H1 (cell line): ENCODE data around the gene MBLAC1. TPM values are rescaled to one million over a fixed set of nuclear protein-coding genes. Genes with fewer than 3 reads are reported as not detected.
A peak's percentile ranks its signal among the peaks of the same experiment; 100 is the strongest.

Experiments
- CTCF ChIA-PET: fragments of 300-600 bp; sonication (Branson Sonifier 250); formaldehyde crosslinking; loops from one replicate; lab custom pipeline; 2021; ENCODE audit not compliant: partially characterized antibody; lab: Charles Lee
- POLR2A ChIA-PET: fragments of 300-600 bp; sonication (Branson Sonifier 250); formaldehyde crosslinking; loops from one replicate; lab custom pipeline; 2021; ENCODE audit warnings: inconsistent platforms; ENCODE audit not compliant: partially characterized antibody; lab: Charles Lee
- DNase-seq, 2 experiments: peaks; one replicate each; pipeline versions ENCODE4 v3.0.0 to v3.0.0-alpha.2; 2010 to 2022; ENCODE audit warnings: low spot score in 2 of 2, low read depth in 1 of 2, mixed read lengths in 1 of 2
- FAIRE-seq: peaks from 2 replicates; lab custom pipeline; 2011; peaks lifted over from hg19 to GRCh38; lab: Jason Lieb, UNC
- H2AFZ ChIP-seq: 2 replicates; pipeline ENCODE4 v1.8.1; 2012; ENCODE audit warnings: low read length, inconsistent platforms
- H2AK5ac ChIP-seq: 2 replicates; pipeline ENCODE4 v1.6.1; 2013; ENCODE audit warnings: low read depth, low read length
- H2BK120ac ChIP-seq: replicated peaks from 2 replicates; pipeline ENCODE3; 2013; ENCODE audit warnings: low read depth, low read length, inconsistent platforms
- H2BK12ac ChIP-seq: 2 replicates; pipeline ENCODE4 v1.6.1; 2013; ENCODE audit warnings: low read depth, low read length
- H2BK15ac ChIP-seq: 2 replicates; pipeline ENCODE4 v1.6.1; 2013; ENCODE audit warnings: low read length
- H2BK20ac ChIP-seq: 2 replicates; pipeline ENCODE4 v1.6.1; 2013; ENCODE audit warnings: low read length
- H2BK5ac ChIP-seq: 2 replicates; pipeline ENCODE4 v1.6.1; 2013; ENCODE audit warnings: low read depth, low read length
- H3K14ac ChIP-seq: 2 replicates; pipeline ENCODE4 v1.6.1; 2013; ENCODE audit warnings: inconsistent platforms; ENCODE audit not compliant: insufficient read length
- H3K18ac ChIP-seq: 2 replicates; pipeline ENCODE4 v1.6.1; 2013; ENCODE audit warnings: low read length; ENCODE audit errors: extremely low read depth
- H3K23ac ChIP-seq: 2 replicates; pipeline ENCODE4 v1.6.1; 2013; ENCODE audit warnings: inconsistent platforms; ENCODE audit not compliant: insufficient read length
- H3K23me2 ChIP-seq: 2 replicates; pipeline ENCODE4 v1.6.1; 2013; ENCODE audit warnings: low read depth, low read length
- H3K27ac ChIP-seq: 2 replicates; pipeline ENCODE4 v1.6.1; 2011; ENCODE audit warnings: low read depth, low read length, inconsistent platforms
- H3K27me3 ChIP-seq, 4 experiments: replicated peaks in 1 of 4; 1 replicate in 1 of 4; 2 replicates in 3 of 4; pipeline versions ENCODE4 v1.6.1 to v1.8.1; 2011 to 2013; ENCODE audit warnings: low read length in 3 of 4, mild to moderate bottlenecking in 3 of 4, inconsistent platforms in 2 of 4, mixed read lengths in 2 of 4, moderate library complexity in 1 of 4; ENCODE audit not compliant: control insufficient read depth in 3 of 4, insufficient read depth in 3 of 4; ENCODE audit errors: extremely low read depth in 1 of 4
- H3K36me3 ChIP-seq, 4 experiments: 2 replicates each; pipeline versions ENCODE4 v1.6.1 to v1.8.1; 2011 to 2013; ENCODE audit warnings: mild to moderate bottlenecking in 4 of 4, low read length in 3 of 4, moderate library complexity in 2 of 4, control low read depth in 1 of 4, inconsistent platforms in 1 of 4; ENCODE audit not compliant: insufficient read depth in 4 of 4, control insufficient read depth in 2 of 4
- H3K4ac ChIP-seq: replicated peaks from 2 replicates; pipeline ENCODE3; 2013; ENCODE audit warnings: low read length, low read depth, mixed read lengths, inconsistent platforms; ENCODE audit not compliant: insufficient read length
- H3K4me1 ChIP-seq, 4 experiments: replicated peaks in 1 of 4; 1 replicate in 1 of 4; 2 replicates in 3 of 4; pipeline versions ENCODE4 v1.6.1 to v1.8.1; 2011 to 2013; ENCODE audit warnings: low read length in 3 of 4, inconsistent platforms in 2 of 4, mixed read lengths in 1 of 4; ENCODE audit not compliant: insufficient read depth in 4 of 4, control insufficient read depth in 3 of 4
- H3K4me2 ChIP-seq, 2 experiments: 2 replicates each; pipeline versions ENCODE4 v1.6.1 to v1.8.1; 2011 to 2013; ENCODE audit warnings: low read depth in 2 of 2, low read length in 2 of 2, control low read depth in 1 of 2, inconsistent platforms in 1 of 2, mild to moderate bottlenecking in 1 of 2; ENCODE audit not compliant: insufficient read depth in 1 of 2
- H3K4me3 ChIP-seq, 4 experiments: fragments of 200-600, 300-600 bp in 1 of 4; sonication (generic), shearing (Covaris generic), sonication (Bioruptor Twin) in 1 of 4; 2 replicates each; pipeline versions ENCODE4 v1.5.1 to v1.8.1; 2011 to 2016; ENCODE audit warnings: low read length in 4 of 4, low read depth in 3 of 4, control low read depth in 2 of 4, inconsistent platforms in 2 of 4, mild to moderate bottlenecking in 2 of 4, mixed read lengths in 1 of 4, moderate library complexity in 1 of 4; ENCODE audit not compliant: insufficient read depth in 2 of 4; ENCODE audit errors: extremely low read depth in 1 of 4
- H3K56ac ChIP-seq: replicated peaks from 2 replicates; pipeline ENCODE3; 2013; ENCODE audit warnings: low read depth, mild to moderate bottlenecking, mixed read lengths, low read length, inconsistent platforms; ENCODE audit not compliant: insufficient read length
- H3K79me1 ChIP-seq: 2 replicates; pipeline ENCODE4 v1.6.1; 2013; ENCODE audit warnings: low read depth, low read length, control low read depth
- H3K79me2 ChIP-seq, 2 experiments: 2 replicates each; pipeline versions ENCODE4 v1.6.1 to v1.8.1; 2012 to 2013; ENCODE audit warnings: low read length in 2 of 2, mild to moderate bottlenecking in 2 of 2, inconsistent platforms in 1 of 2; ENCODE audit not compliant: insufficient read depth in 2 of 2, control insufficient read depth in 1 of 2
- H3K9ac ChIP-seq, 4 experiments: replicated peaks in 1 of 4; 1 replicate in 1 of 4; 2 replicates in 3 of 4; pipeline versions ENCODE4 v1.6.1 to v1.8.1; 2011 to 2013; ENCODE audit warnings: low read depth in 3 of 4, low read length in 3 of 4, control low read depth in 2 of 4, mild to moderate bottlenecking in 2 of 4, moderate library complexity in 2 of 4, inconsistent platforms in 1 of 4; ENCODE audit errors: extremely low read depth in 1 of 4
- H3K9me3 ChIP-seq, 2 experiments: 2 replicates each; pipeline versions ENCODE4 v1.6.1 to v1.8.1; 2012 to 2013; ENCODE audit warnings: mild to moderate bottlenecking in 2 of 2, moderate library complexity in 2 of 2, control low read depth in 1 of 2, inconsistent platforms in 1 of 2, low read depth in 1 of 2, low read length in 1 of 2, mixed read lengths in 1 of 2; ENCODE audit not compliant: insufficient read depth in 2 of 2
- H4K20me1 ChIP-seq, 2 experiments: replicated peaks in 1 of 2; 2 replicates each; pipeline versions ENCODE3 to v1.8.1; 2011 to 2013; ENCODE audit warnings: inconsistent platforms in 2 of 2, low read length in 2 of 2, mild to moderate bottlenecking in 1 of 2; ENCODE audit not compliant: insufficient read depth in 2 of 2, control insufficient read depth in 1 of 2
- H4K5ac ChIP-seq: 2 replicates; pipeline ENCODE4 v1.6.1; 2013; ENCODE audit warnings: low read length, low read depth, mixed read lengths, inconsistent platforms; ENCODE audit not compliant: insufficient read length
- H4K8ac ChIP-seq: 2 replicates; pipeline ENCODE4 v1.8.0; 2013; ENCODE audit warnings: mild to moderate bottlenecking, moderate library complexity, low read length, inconsistent platforms; ENCODE audit not compliant: insufficient read depth; ENCODE audit errors: extremely low read depth
- H4K91ac ChIP-seq: replicated peaks from 2 replicates; pipeline ENCODE3; 2013; ENCODE audit warnings: low read length, mixed read lengths, inconsistent platforms; ENCODE audit not compliant: insufficient read length
- ATF2 ChIP-seq: IDR thresholded peaks from 2 replicates; pipeline ENCODE4 v1.6.1; 2012; ENCODE audit warnings: low read length, inconsistent platforms
- BRCA1 ChIP-seq: IDR thresholded peaks from 2 replicates; pipeline ENCODE4 v1.6.1; 2012; ENCODE audit warnings: low read depth, low read length, improper control_type of control experiment
- CEBPB ChIP-seq: IDR thresholded peaks from 2 replicates; pipeline ENCODE4 v1.6.1; 2012; ENCODE audit warnings: low read depth, low read length
- CHD2 ChIP-seq: IDR thresholded peaks from 2 replicates; pipeline ENCODE4 v1.6.1; 2012; ENCODE audit warnings: low read length, improper control_type of control experiment
- EP300 ChIP-seq, 2 experiments: IDR thresholded peaks; 1 replicate in 1 of 2; 2 replicates in 1 of 2; pipeline ENCODE4 v1.6.1; 2011 to 2012; ENCODE audit warnings: low read depth in 2 of 2, low read length in 2 of 2, mild to moderate bottlenecking in 2 of 2, borderline replicate concordance in 1 of 2, inconsistent platforms in 1 of 2, moderate library complexity in 1 of 2
- KDM5A ChIP-seq: fragments of 200-600 bp; IDR thresholded peaks from 2 replicates; pipeline ENCODE4 v1.7.1; 2012; ENCODE audit warnings: mild to moderate bottlenecking, low read length, inconsistent platforms, mixed read lengths
- POLR2AphosphoS5 ChIP-seq: IDR thresholded peaks from 2 replicates; pipeline ENCODE4 v1.6.1; 2011; ENCODE audit warnings: low read depth, low read length
- RBBP5 ChIP-seq: IDR thresholded peaks from 2 replicates; pipeline ENCODE4 v1.7.1; 2012; ENCODE audit warnings: low read depth, mild to moderate bottlenecking, inconsistent platforms, low read length, moderate library complexity, borderline replicate concordance
- SP4 ChIP-seq: IDR thresholded peaks from 2 replicates; pipeline ENCODE4 v1.6.1; 2012; ENCODE audit warnings: low read length, inconsistent platforms
- TAF1 ChIP-seq: IDR thresholded peaks from 2 replicates; pipeline ENCODE4 v1.6.1; 2011; ENCODE audit warnings: mild to moderate bottlenecking, low read depth, low read length
- WGBS, 2 experiments: shearing (Covaris generic) in 1 of 2; methylation state at CpG; one replicate each; pipeline versions ENCODE4 v1.1.6 to v1.1.7; 2013 to 2015; ENCODE audit warnings: low lambda C conversion rate in 2 of 2, mixed read lengths in 2 of 2, inconsistent platforms in 1 of 2, low coverage in 1 of 2, missing lambda C conversion rate in 1 of 2; ENCODE audit not compliant: insufficient replicate concordance in 2 of 2, insufficient coverage in 1 of 2, insufficient read length in 1 of 2; ENCODE audit errors: extremely low coverage in 1 of 2, missing lambda C conversion rate in 1 of 2; 5-methylcytosine and 5-hydroxymethylcytosine counted together
- polyA plus RNA-seq, 7 experiments: library from polyadenylated mRNA; depleted of rRNA in 3 of 7; stranded (reverse) in 5 of 7; unstranded in 2 of 7; fragments of >200 nt in 5 of 7; fragments of 200-250 nt in 2 of 7; gene quantifications; 1 replicate in 5 of 7; 2 replicates in 1 of 7; 4 replicates in 1 of 7; pipeline versions ENCODE4 v1.2.1 to v1.2.3, GENCODE V29; 2011 to 2013; ENCODE audit warnings: missing spikeins in 2 of 7, mixed read lengths in 2 of 7
- total RNA-seq: library from RNA; stranded (reverse); fragmentation: NEBNext Ultra II Directional; extraction: Animal tissue kit (Norgen Biotek cat#: 25700); gene quantifications from 2 replicates; pipeline ENCODE4 v1.2.1, GENCODE V29; 2021

MBLAC1 gene
- total and polyA plus RNA-seq, 2 of the 8 experiments (the other 6 are each of a cell fraction or from before 2014, with no cell fraction given): 1.00 to 1.7 TPM

DNA sequence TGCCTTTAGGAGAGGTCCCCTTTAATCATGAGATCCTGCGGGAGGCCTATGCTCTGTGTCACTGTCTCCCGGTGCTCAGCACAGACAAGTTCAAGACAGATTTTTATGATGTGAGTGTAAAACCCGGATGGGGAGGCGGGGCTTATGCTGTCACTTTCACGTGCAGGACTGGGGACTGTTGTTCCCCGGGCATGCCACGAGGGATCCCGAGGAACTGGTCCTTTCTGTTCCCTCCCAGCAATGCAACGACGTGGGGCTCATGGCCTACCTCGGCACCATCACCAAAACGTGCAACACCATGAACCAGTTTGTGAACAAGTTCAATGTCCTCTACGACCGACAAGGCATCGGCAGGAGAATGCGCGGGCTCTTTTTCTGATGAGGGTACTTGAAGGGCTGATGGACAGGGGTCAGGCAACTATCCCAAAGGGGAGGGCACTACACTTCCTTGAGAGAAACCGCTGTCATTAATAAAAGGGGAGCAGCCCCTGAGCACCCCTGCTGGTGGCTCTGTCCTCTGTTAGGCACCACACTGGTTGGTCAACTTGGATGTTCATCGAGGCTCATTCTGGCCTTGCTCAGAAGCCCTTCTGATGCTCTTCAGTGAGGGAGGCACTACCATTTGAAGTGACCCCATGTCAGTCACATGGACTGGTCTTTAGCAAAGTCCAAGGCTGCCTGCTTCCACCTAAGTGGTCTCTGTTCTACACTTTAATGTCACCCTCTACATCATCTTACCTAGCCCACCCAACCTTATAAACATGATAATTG, 35.2 kb upstream of the MBLAC1 start:
- peak in 1 of 2 experiments; percentile 67 for DNase-seq
- peaks cover 52 to 63% (median 58%) of the 10 kb centered on the region in 4 experiments for H3K36me3 ChIP-seq
- CTCF ChIA-PET: interaction anchor here (1.1 to 2.4 kb wide), 4 partner anchors 9 to 72 kb away, joined by 3 to 5 read pairs (median 4); partner anchors contain the start of gene MCM7
- TF ChIP-seq TAF1 (no peak), SP4 (peak; percentile 76; the same call in 1 of the 2 replicates), CEBPB (no peak), BRCA1 (no peak), RBBP5 (no peak), POLR2AphosphoS5 (peak; percentile 96), EP300 (IDR thresholded peaks at IDR 0.05; ENCODE audit: borderline replicate concordance in 1 of 2, low read depth in 2 of 2, low read length in 2 of 2) (no peak), ATF2 (peak; percentile 90), KDM5A (no peak), CHD2 (peak; percentile 50)

More for the DNA sequence above, 35.2 kb upstream of the MBLAC1 start:
- H3K79me2 ChIP-seq: peaks cover 0 to 14% of the 10 kb centered on the region in 2 experiments; a peak in 1 of 4 replicates
- H4K8ac ChIP-seq: no peak overlapping the region; the same call in 1 of the 2 replicates
- no peak overlapping the region for H2BK12ac ChIP-seq
- H3K18ac ChIP-seq: no peak overlapping the region
- peaks cover 9% of the 10 kb centered on the region for H3K79me1 ChIP-seq
- no peak overlapping the region for H2BK20ac ChIP-seq
- no peak overlapping the region for H2AK5ac ChIP-seq
- H4K91ac ChIP-seq: no peak overlapping the region
- H3K9me3 ChIP-seq: no peaks in the 10 kb centered on the region
- no peak overlapping the region for H2BK15ac ChIP-seq
- H4K5ac ChIP-seq: no peak overlapping the region
- POLR2A ChIA-PET: interaction anchor here (0.7 to 19.5 kb wide), 17 partner anchors 7 to 76 kb away, joined by 3 to 722 read pairs (median 5); partner anchors contain the start of genes AP4M1, COPS6, LAMTOR4 and MBLAC1
- no peak overlapping the region for H3K4me2 ChIP-seq
- 0 out of 2 replicates have a peak overlapping the region, but pooled peaks have one; percentile 18 for H3K27ac ChIP-seq
- H2BK120ac ChIP-seq: no peak overlapping the region
- no peak for FAIRE-seq
- peaks cover 20 to 28% of the 10 kb centered on the region in 2 experiments for H4K20me1 ChIP-seq
- peaks cover 4% of the 10 kb centered on the region; the same call in 1 of the 2 replicates for H3K23me2 ChIP-seq
- H3K4ac ChIP-seq: no peak overlapping the region
- H3K56ac ChIP-seq: no peak overlapping the region
- no peak overlapping the region for H2BK5ac ChIP-seq
- H3K4me3 ChIP-seq: no peak overlapping the region
- no peak overlapping the region for H3K14ac ChIP-seq
- no peak overlapping the region; a peak in 1 of 7 replicates for H3K9ac ChIP-seq
- H3K23ac ChIP-seq: no peak overlapping the region
- WGBS, 2 experiments: 88% methylated on average over 19 of the region's 19 CpGs; no CpG with 5 or more reads in 1 of the 2 experiments
- no peak overlapping the region for H2AFZ ChIP-seq
- H3K27me3 ChIP-seq: no peaks in the 10 kb centered on the region
- no peaks in the 10 kb centered on the region; a peak in 1 of 7 replicates for H3K4me1 ChIP-seq
